ENCODE data around the gene GNG10.

DNA sequence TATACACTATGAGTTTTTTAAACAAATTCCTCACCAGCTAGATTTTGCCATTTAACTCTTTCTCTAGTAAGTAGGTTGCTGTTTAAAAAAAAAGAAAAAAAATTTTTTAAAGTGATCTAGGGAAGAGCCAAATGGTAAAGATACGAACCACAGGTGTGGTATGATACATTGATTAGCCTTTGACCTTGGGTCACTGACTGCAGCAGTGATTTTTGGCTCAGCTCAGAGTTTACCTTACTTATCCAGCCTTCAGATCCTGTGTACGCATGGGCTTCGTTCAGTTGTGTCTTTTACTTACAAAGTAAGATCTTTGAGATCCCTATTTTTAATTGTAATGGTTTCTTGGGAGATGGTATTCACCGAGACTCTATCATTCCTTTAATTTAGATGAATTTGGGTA lies 12.4 kb upstream of the GNG10 start:
- TF ChIP-seq GATA2 (IDR thresholded peaks at IDR 0.05; ENCODE audit: low read depth, low read length): no peak
- no peak for TF ChIP-seq GATA3 (IDR thresholded peaks at IDR 0.05; ENCODE audit: low read depth, low read length)

Measured in SH-SY5Y (cell line).